Measurements from ENCODE around the gene PAPPA. TPM values are rescaled to one million over a fixed set of nuclear protein-coding genes. Genes with fewer than 3 reads are reported as not detected.

Gene PAPPA
- total and polyA plus RNA-seq, 5 donors = 0.59 to 7.0 (median 2.1) TPM

DNA sequence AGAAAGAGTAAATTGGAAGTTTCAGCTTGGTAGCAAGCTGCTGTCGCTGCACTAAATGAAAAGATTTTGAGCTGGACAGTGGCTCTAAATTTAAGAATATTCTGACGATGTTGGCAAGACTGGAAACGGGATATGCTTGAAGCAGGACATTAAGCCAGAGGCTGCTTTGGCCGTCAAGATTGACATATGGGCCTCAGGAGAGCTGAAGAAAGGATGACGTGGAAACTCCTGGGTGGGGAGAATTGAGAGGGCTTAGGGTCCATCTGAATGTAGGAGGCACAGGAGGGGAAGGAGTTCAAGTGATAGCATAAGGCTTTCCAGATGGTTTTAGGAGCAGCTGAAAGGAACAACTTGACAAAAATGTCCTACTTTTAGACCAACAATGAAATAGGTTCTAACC is 108.9 kb downstream of the PAPPA start:
- ATAC-seq (no peak), DNase-seq (no peak)
- intact Hi-C loops (cut with DNase I) = no loop called here
- no peaks in the 10 kb centered on the region for H3K9me3 ChIP-seq (ENCODE audit: control insufficient read depth, low read length)
- no peaks in the 10 kb centered on the region for H3K27me3 ChIP-seq (ENCODE audit: control insufficient read depth, insufficient read depth)
- WGBS = 50% methylated on average over 5 of the region's 5 CpGs
- no peak overlapping the region for H3K4me3 ChIP-seq (ENCODE audit: low read length)
- H3K4me1 ChIP-seq (ENCODE audit: control insufficient read depth, insufficient read depth, low read length) = no peaks in the 10 kb centered on the region
- no peak overlapping the region for H3K27ac ChIP-seq (ENCODE audit: low read length)

DNA sequence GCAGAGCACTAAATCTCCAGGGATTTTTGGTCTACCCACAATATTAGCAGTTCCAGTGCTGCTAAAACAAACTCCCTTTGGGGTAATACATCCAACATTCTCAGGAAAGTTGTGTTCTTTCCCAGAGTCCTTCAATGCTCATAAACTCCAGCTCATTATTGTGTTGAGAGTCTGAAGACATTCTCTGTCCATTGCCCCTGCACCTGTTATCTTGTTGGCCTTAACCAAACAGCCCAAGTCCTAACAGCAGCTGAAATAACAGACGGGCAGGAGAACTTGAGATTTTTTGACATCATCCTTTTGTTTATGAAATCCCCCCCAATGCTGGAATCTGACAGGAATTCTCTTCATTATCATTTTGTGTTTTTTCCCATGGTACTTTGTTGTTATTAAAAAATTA is 110.8 kb downstream of the PAPPA start:
- Histone ChIP-seq H3K4me1 (ENCODE audit: control insufficient read depth, insufficient read depth, low read length) (no peaks in the 10 kb centered on the region), H3K9me3 (ENCODE audit: control insufficient read depth, low read length) (no peaks in the 10 kb centered on the region), H3K27me3 (ENCODE audit: control insufficient read depth, insufficient read depth) (no peaks in the 10 kb centered on the region), H3K4me3 (ENCODE audit: low read length) (no peak overlapping the region), H3K27ac (ENCODE audit: low read length) (no peak overlapping the region)
- WGBS = 66% methylated on average over 1 of the region's 1 CpG
- DNase-seq (no peak), ATAC-seq (no peak)
- intact Hi-C loops (cut with DNase I) = no loop called here

DNA sequence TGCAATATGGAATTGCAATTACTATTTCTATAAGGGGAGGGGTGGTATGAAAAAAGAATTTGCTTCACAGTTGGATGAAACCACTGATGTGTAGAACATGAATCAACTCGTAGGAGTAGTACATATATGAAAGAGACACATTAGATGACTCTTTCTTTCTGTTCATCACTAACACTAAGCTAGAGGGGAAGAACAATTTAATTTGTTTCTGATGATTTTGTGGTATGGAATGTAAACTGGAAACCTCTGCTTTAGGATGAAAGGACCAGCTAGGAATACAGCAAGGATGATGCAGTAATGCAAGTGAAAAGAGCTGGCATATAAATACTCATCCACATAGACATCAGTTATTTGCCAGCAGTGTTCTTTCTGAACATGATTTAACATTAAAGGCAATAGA is 113.4 kb downstream of the PAPPA start:
- Histone ChIP-seq H3K4me3 (ENCODE audit: low read length) (no peak overlapping the region), H3K4me1 (ENCODE audit: control insufficient read depth, insufficient read depth, low read length) (no peaks in the 10 kb centered on the region), H3K27ac (ENCODE audit: low read length) (no peak overlapping the region), H3K27me3 (ENCODE audit: control insufficient read depth, insufficient read depth) (no peaks in the 10 kb centered on the region), H3K9me3 (ENCODE audit: control insufficient read depth, low read length) (no peaks in the 10 kb centered on the region)
- no peak for ATAC-seq
- intact Hi-C loops (cut with DNase I) = no loop called here
- DNase-seq = no peak
- 76% methylated on average over 1 of the region's 1 CpG for WGBS

DNA sequence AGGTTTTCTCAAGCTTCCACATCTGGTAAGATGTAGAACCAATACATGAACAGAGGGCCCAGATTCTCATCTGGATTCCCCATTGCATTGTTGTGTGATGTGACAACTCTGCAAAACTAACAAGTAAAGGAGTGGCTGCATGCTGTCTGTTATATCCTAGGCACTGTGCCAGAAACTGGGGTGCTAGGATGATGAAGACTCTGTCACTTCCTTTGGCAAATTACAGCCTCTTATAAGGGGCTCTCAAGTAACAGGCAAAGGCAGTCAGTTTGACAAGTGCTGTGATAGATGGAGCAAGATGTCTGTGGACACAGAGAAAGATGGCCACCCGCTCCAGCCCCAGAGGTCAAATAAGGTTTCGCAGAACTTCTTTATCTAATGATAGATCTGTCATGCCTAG is 115.7 kb downstream of the PAPPA start:
- Histone ChIP-seq H3K27ac (ENCODE audit: low read length) (no peak overlapping the region), H3K9me3 (ENCODE audit: control insufficient read depth, low read length) (no peaks in the 10 kb centered on the region), H3K4me3 (ENCODE audit: low read length) (no peak overlapping the region), H3K4me1 (ENCODE audit: control insufficient read depth, insufficient read depth, low read length) (no peaks in the 10 kb centered on the region), H3K27me3 (ENCODE audit: control insufficient read depth, insufficient read depth) (no peaks in the 10 kb centered on the region)
- ATAC-seq (no peak), DNase-seq (no peak)
- intact Hi-C loops (cut with DNase I) = no loop called here
- 88% methylated on average over 2 of the region's 2 CpGs for WGBS

DNA sequence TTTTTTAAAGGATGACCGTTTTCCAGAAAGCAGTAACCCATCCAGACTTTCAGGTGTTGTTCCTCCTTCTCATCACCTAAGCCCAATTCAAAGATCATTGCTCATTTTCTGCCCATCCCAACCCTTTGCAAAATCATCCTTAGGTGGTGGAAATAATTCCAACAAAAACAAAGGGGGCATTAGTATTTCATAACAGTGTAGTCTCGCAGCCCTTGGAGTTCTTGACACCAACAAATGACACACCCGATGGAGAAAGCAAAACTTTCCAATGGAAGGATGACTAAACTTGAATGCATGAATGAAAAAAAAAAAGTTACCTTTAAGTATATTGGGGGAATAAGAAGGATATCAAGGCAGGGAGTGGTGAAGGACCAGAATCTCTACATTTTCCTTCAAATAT is 117.0 kb downstream of the PAPPA start:
- ATAC-seq = no peak
- no peak overlapping the region for H3K27ac ChIP-seq (ENCODE audit: low read length)
- H3K9me3 ChIP-seq (ENCODE audit: control insufficient read depth, low read length) = no peaks in the 10 kb centered on the region
- no peaks in the 10 kb centered on the region for H3K27me3 ChIP-seq (ENCODE audit: control insufficient read depth, insufficient read depth)
- DNase-seq = no peak
- H3K4me1 ChIP-seq (ENCODE audit: control insufficient read depth, insufficient read depth, low read length) = no peaks in the 10 kb centered on the region
- no peak overlapping the region for H3K4me3 ChIP-seq (ENCODE audit: low read length)
- 88% methylated on average over 3 of the region's 3 CpGs for WGBS
- intact Hi-C loops (cut with DNase I) = loop anchor here in 1 of 4 donors (2.0 kb wide), 1 partner anchor 58 kb away; no protein-coding TSS in a partner anchor

DNA sequence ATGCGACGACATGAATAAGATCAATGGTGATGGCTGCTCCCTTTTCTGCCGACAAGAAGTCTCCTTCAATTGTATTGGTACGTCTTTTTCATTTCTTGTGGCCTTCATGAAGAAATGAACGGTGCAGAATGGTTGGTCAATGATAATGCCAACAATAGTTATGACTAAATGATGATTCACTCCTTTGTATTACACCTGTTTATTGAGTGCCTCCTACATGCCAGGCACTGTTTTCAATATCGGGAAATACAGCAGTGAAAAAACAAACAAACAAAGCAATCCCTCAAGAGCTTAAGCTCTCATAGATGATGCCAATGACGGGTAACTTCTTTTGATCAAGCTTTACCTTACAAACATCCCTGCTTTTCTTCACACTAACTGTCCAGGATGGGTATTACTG is 117.7 kb downstream of the PAPPA start:
- DNase-seq (no peak), ATAC-seq (no peak)
- WGBS = 82% methylated on average over 7 of the region's 7 CpGs
- intact Hi-C loops (cut with DNase I) = loop anchor here in 1 of 4 donors (2.0 kb wide), 1 partner anchor 59 kb away; no protein-coding TSS in a partner anchor
- H3K4me1 ChIP-seq (ENCODE audit: control insufficient read depth, insufficient read depth, low read length) = no peaks in the 10 kb centered on the region
- no peak overlapping the region for H3K27ac ChIP-seq (ENCODE audit: low read length)
- H3K4me3 ChIP-seq (ENCODE audit: low read length) = no peak overlapping the region
- H3K27me3 ChIP-seq (ENCODE audit: control insufficient read depth, insufficient read depth) = no peaks in the 10 kb centered on the region
- no peaks in the 10 kb centered on the region for H3K9me3 ChIP-seq (ENCODE audit: control insufficient read depth, low read length)

DNA sequence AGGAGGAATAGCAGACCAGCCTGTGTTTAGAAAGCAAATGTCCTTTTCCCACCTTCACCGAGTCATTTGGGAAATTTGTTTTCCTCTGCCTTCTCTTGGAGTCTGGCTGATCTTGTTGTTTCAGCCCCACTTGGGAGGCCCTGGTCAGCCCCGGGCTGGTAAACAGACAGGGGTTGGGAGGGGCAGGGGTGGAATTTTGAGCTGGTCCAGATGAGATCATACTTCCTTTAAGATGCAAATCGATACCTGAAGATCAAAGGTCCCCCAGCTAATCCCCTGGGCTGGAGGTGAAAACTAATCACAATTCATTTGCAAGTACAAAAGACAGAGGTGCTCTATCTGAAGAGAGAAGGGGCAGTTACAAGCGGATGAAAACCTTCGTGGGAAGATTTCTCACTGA is 118.4 kb downstream of the PAPPA start:
- ATAC-seq (no peak), DNase-seq (no peak)
- 48% methylated on average over 5 of the region's 5 CpGs for WGBS
- no peak overlapping the region for H3K27ac ChIP-seq (ENCODE audit: low read length)
- H3K9me3 ChIP-seq (ENCODE audit: control insufficient read depth, low read length) = no peaks in the 10 kb centered on the region
- no peaks in the 10 kb centered on the region for H3K4me1 ChIP-seq (ENCODE audit: control insufficient read depth, insufficient read depth, low read length)
- H3K4me3 ChIP-seq (ENCODE audit: low read length) = no peak overlapping the region
- intact Hi-C loops (cut with DNase I) = loop anchor here in 1 of 4 donors (2.0 kb wide), 1 partner anchor 59 kb away; no protein-coding TSS in a partner anchor
- no peaks in the 10 kb centered on the region for H3K27me3 ChIP-seq (ENCODE audit: control insufficient read depth, insufficient read depth)

DNA sequence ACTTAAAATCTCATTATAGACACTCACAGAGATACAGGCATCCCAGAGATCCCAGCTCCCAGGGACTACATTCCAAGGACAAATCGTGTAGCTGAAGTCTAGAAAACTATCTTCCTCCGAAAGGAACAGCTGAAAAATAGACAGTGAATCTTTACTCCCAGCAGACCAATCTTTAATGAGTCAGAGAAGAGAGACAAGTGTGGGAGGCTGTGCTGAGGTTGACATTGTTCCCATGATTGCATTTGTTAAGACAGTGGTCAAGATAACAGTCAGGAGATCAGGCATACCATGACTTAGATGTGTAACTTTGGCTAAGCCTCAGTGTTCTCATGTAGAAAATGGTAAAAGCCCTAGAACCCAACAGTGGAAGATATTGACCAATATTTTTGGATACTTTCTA is 120.7 kb downstream of the PAPPA start:
- Histone ChIP-seq H3K27ac (ENCODE audit: low read length) (no peak overlapping the region), H3K4me3 (ENCODE audit: low read length) (no peak overlapping the region), H3K9me3 (ENCODE audit: control insufficient read depth, low read length) (no peaks in the 10 kb centered on the region), H3K4me1 (ENCODE audit: control insufficient read depth, insufficient read depth, low read length) (no peaks in the 10 kb centered on the region), H3K27me3 (ENCODE audit: control insufficient read depth, insufficient read depth) (no peaks in the 10 kb centered on the region)
- DNase-seq (no peak), ATAC-seq (no peak)
- intact Hi-C loops (cut with DNase I) = no loop called here
- WGBS = 45% methylated on average over 2 of the region's 2 CpGs

DNA sequence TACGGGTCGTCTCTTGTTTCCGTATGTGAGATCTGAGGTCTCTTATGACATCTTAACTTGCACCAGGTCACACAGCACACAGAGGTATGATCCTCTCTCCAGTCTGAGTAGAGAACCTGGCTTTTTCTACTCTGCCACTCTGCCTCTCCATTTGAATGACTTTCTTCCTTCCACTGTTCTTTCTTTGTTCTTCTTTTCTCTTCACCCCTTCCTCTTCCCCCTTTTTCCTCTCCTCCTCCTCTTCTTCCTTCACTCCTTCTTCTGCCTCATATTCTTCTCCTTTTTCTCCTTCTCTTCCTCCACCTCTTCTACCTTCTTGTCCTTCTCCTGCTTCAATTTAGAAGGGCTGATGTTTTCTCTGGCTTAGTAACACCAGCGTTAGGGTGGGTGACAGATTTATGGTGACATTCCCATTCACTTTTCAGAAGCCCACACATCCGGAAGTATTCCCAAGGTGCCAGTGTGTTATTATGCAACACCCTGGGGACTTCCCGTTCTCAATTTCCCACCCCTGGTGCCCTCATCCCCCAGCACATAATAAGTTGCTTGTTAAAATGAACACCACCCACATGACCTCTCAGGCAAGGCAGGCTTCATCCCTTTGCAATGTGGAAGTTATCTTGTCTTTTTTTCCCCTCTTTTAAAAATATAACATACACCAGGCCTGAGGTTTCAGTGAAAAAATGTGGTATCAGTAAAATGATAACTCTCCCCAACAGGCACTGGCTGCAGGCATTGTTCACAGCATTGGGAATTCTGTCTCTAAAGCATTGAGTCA is 122.0 kb downstream of the PAPPA start:
- Histone ChIP-seq H3K27ac (ENCODE audit: low read length) (no peak overlapping the region), H3K9me3 (ENCODE audit: control insufficient read depth, low read length) (no peaks in the 10 kb centered on the region), H3K4me1 (ENCODE audit: control insufficient read depth, insufficient read depth, low read length) (no peaks in the 10 kb centered on the region), H3K4me3 (ENCODE audit: low read length) (no peak overlapping the region), H3K27me3 (ENCODE audit: control insufficient read depth, insufficient read depth) (no peaks in the 10 kb centered on the region)
- intact Hi-C loops (cut with DNase I) = no loop called here
- ATAC-seq (peak; percentile 40 to 44), DNase-seq (no peak)
- WGBS = 56% methylated on average over 6 of the region's 6 CpGs

DNA sequence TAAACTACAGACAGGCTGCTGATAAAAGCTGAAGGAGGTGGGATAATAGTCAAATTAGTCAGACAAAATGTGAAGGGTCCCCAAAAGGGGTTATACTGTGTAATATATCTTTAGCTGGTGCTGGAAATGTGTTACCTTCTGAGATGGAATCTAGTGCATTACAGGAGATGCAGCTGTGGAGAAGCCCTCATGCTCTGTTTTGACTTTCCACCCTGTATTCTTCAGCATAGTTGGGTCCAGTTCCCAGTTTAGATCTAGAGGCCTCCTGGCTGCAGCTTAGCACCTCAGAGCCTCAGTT is 122.6 kb downstream of the PAPPA start:
- intact Hi-C loops (cut with DNase I) = no loop called here
- Histone ChIP-seq H3K27ac (ENCODE audit: low read length) (no peak overlapping the region), H3K9me3 (ENCODE audit: control insufficient read depth, low read length) (no peaks in the 10 kb centered on the region), H3K27me3 (ENCODE audit: control insufficient read depth, insufficient read depth) (no peaks in the 10 kb centered on the region), H3K4me1 (ENCODE audit: control insufficient read depth, insufficient read depth, low read length) (no peaks in the 10 kb centered on the region), H3K4me3 (ENCODE audit: low read length) (no peak overlapping the region)
- DNase-seq (no peak), ATAC-seq (no peak)

DNA sequence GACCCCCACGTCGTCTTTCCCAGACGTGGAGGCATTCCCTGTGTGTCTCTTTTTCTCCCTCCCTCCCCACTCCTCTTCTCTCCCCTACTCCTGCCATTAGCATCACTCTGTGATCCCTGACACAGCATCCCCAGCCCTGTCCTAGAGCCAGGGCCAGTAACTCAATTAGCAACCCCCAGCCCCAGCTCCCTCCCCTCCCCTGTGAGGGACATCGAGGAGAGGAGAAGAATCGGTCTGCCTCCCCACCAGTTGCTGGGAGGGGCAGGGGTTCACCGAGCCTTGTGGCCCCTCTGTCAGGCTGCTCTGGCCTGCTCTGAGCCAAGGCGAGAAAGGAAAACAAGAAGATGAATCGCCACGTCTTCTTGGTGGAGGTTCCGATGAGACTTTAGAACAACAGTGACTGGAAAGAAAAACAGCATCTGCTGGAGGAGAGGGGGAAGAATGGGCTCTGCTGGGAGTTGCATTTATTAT is 123.1 kb downstream of the PAPPA start:
- no peak overlapping the region for H3K27ac ChIP-seq (ENCODE audit: low read length)
- no peak overlapping the region for H3K4me3 ChIP-seq (ENCODE audit: low read length)
- H3K4me1 ChIP-seq (ENCODE audit: control insufficient read depth, insufficient read depth, low read length) = no peaks in the 10 kb centered on the region
- 37% methylated on average over 10 of the region's 10 CpGs for WGBS
- intact Hi-C loops (cut with DNase I) = no loop called here
- H3K9me3 ChIP-seq (ENCODE audit: control insufficient read depth, low read length) = no peaks in the 10 kb centered on the region
- H3K27me3 ChIP-seq (ENCODE audit: control insufficient read depth, insufficient read depth) = no peaks in the 10 kb centered on the region
- DNase-seq (no peak), ATAC-seq (peak in 1 of 2 donors; percentile 27)

DNA sequence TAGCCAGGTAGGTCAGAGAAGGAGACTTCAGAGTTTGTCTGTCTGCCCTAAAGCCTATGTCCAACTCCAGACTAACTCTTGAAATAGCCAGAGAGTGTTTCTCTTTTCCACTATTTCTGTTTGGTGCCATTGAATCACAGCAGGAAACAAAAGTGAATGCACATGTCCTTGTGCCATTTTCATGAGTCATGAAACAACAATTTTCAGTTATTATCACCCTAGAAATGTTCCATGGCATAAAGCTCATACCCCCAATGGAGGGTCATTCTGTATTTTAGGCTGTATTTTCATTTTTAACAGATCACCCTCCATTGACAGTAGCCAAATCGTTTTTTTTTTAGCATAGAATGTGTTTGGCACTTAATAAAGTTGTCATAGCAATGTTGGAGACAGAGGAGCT is 124.7 kb downstream of the PAPPA start:
- Histone ChIP-seq H3K4me1 (ENCODE audit: control insufficient read depth, insufficient read depth, low read length) (no peaks in the 10 kb centered on the region), H3K27me3 (ENCODE audit: control insufficient read depth, insufficient read depth) (no peaks in the 10 kb centered on the region), H3K27ac (ENCODE audit: low read length) (no peak overlapping the region), H3K9me3 (ENCODE audit: control insufficient read depth, low read length) (no peaks in the 10 kb centered on the region), H3K4me3 (ENCODE audit: low read length) (no peak overlapping the region)
- intact Hi-C loops (cut with DNase I) = no loop called here
- no peak for DNase-seq
- no peak for ATAC-seq
- 59% methylated on average over 1 of the region's 1 CpG for WGBS
